HG02970 (cell line): ENCODE results near the gene ETFA.

Experiments used
- ATAC-seq: cut with Tn5 transposase; IDR thresholded peaks from one replicate; pipeline ENCODE4 v1.9.1; 2021; ENCODE audit warnings: mild to moderate bottlenecking, moderate library complexity, moderate number of reproducible peaks; ENCODE audit not compliant: unreplicated experiment, low FRiP score

Gene ETFA

GRCh38 chr15:76223521-76223920, 87.7 kb downstream of the ETFA start:
- no peak for ATAC-seq

GRCh38 chr15:76222159-76222558, 89.1 kb downstream of the ETFA start:
- no peak for ATAC-seq

- ATAC-seq = no peak
Measured at GRCh38 chr15:76221085-76221767, 90.0 kb downstream of the ETFA start.

GRCh38 chr15:76217882-76218217, 93.4 kb downstream of the ETFA start:
- ATAC-seq = no peak

GRCh38 chr15:76217029-76217881, 94.0 kb downstream of the ETFA start:
- no peak for ATAC-seq

- no peak for ATAC-seq
Measured at GRCh38 chr15:76215634-76216033, 95.6 kb downstream of the ETFA start.

- ATAC-seq = no peak
Measured at GRCh38 chr15:76209942-76210341, 101.3 kb downstream of the ETFA start.

- ATAC-seq = no peak
Measured at GRCh38 chr15:76209523-76209922, 101.7 kb downstream of the ETFA start.

GRCh38 chr15:76208786-76209424, 102.4 kb downstream of the ETFA start:
- no peak for ATAC-seq

- no peak for ATAC-seq
Measured at GRCh38 chr15:76208084-76208785, 103.0 kb downstream of the ETFA start.

GRCh38 chr15:76206325-76206976, 104.8 kb downstream of the ETFA start:
- no peak for ATAC-seq

GRCh38 chr15:76204916-76205460, 106.3 kb downstream of the ETFA start:
- no peak for ATAC-seq

- ATAC-seq = no peak
Measured at GRCh38 chr15:76204109-76204845, 107.0 kb downstream of the ETFA start.

GRCh38 chr15:76203346-76204108, 107.7 kb downstream of the ETFA start:
- no peak for ATAC-seq

- no peak for ATAC-seq
Measured at GRCh38 chr15:76201536-76202255, 109.6 kb downstream of the ETFA start.

GRCh38 chr15:76200641-76201105, 110.6 kb downstream of the ETFA start:
- ATAC-seq = no peak

- no peak for ATAC-seq
Measured at GRCh38 chr15:76200083-76200465, 111.2 kb downstream of the ETFA start.
